NOMO-1 treated with DMSO at 0.1 percent for 48 hours (cell line): ENCODE data around the gene FBP1.
"Not testable (repeated sequence)": the region's sequence is repeated elsewhere in the genome, so short reads cannot be mapped to it uniquely, and the experiment has no call there.

Source experiments
- DNase-seq: peaks from one replicate; lab custom pipeline; 2025; ENCODE audit not compliant: unreplicated experiment; lab: John Stamatoyannopoulos, UW

Gene FBP1

DNA sequence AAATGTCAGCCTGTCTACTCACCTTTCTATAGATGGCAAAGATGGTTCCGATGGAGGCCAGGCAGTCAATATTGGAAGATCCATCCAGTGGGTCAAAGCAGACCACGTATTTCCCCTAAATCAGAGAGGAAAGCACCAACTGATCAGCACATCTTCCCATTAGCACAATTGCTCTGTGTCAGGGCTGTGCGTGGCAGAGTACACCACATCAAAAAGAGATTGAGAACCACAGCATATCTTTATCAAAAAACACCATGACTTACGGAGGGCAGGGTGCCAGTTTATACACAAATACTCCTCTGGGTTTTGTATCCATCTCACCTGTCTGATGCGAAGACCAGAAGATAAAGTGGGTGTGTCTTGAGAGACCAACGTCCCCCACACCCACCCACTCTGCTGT is 54.8 kb downstream of the FBP1 start:
- no peak for DNase-seq

DNA sequence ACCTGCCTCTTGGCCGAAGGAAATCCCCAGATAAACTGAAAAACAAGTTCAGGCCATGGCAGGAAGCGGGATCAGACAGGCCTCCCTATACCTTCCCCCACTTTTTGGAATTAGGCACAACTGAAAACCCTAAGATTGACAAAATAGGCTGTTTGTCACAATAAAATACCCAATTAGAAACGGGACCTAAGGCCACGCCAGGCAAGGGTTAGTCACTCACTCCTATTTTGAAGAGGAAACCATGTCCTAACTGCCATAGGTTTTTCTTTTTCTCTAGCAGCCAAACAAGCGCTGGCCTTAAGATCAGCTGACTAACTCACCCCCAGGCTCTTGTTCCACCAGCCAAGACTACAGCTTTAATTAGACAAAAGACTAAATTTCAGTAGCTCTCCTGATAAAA is 57.6 kb downstream of the FBP1 start:
- DNase-seq = no peak

DNA sequence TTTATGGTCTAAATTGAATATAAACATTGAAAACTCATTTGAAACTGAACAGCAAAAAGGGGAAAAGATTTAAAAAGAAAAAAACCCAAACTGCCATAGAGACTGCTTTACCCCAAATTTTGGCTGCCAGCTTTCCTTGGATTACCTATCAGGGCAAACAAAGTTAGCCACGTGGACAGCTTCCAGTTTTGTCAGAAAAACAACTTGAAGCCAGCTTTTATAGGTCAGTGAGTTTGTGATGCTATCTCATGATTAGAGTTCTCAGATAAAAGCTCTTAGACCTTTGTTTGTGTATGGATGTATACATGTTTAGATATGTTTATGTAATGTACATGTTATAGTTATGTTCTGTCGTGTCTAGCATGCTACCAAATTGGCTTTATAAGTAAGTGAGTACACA is 61.7 kb downstream of the FBP1 start:
- DNase-seq = no peak

DNA sequence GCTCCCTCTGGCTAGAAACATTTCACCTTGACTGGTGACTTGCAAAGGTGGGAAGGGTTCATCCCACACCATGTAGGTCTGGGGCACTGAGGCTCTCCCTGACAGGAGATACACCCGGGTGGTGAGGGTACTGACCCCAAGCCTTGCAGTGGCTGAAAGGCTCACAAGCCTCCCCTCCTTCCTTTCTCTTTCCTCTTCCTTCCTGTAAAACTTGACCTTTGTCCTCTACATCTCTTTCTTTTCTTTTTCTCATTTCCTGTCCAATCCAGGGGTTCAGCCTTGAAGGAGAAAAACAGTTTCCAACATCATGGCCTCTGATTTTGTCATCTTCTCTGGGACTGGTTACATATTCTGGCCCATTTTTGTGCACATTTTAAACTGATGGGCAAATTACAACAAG is 62.3 kb downstream of the FBP1 start:
- no peak for DNase-seq

DNA sequence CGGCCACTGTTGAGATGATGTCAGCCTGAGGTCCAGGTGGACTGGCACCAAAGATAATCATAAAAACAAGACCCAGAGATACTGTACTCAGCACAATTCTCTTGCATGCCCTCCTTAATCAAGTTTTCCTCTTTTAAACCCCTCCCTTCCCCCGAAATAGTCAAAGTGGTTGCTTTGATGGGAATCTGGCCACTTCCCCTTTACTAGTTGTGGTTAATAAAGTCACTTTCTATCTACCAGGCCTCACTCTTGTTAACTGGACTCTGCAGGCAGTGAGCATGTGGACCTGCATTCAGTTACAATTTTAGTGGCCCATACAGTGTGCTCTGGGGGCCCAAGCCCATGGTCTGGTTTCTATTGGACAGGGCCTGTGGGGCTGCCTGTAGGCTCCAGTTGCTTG is 63.2 kb downstream of the FBP1 start:
- DNase-seq = peak; percentile 59

DNA sequence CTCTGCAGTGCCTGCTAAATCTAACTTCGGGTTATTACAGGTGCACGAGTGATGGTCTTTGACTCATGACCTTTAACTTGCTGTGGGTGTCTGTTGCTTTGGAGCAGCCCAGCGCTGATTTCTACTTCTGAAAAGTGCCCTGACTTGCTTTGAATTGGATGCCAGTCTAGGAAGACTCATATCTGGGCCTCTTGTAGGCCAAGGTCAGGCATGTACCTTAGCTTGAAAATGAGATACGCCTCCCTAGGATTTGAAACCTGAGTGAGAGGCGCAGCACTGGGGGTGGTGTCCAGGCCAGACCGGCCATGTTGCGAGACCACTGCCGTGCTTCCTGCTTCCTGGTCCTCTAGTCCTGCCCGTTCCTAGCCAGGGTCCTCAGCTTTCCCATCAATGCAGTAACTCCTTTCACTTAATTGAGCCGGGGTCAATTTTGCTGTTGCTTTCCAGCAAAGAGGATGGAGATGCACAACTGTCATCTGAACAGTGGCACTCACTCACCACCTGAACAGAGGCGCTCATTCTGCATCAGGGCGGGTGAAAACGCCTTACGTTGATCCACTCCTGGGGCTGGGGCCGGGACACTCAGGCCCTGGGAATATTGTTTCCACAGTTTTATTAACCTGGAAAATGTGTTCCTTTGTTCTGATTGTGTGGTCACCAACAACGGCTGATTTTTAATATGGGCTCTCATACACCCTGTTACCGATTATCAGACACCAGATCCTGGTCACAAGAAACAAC is 70.2 kb downstream of the FBP1 start:
- no peak for DNase-seq

DNA sequence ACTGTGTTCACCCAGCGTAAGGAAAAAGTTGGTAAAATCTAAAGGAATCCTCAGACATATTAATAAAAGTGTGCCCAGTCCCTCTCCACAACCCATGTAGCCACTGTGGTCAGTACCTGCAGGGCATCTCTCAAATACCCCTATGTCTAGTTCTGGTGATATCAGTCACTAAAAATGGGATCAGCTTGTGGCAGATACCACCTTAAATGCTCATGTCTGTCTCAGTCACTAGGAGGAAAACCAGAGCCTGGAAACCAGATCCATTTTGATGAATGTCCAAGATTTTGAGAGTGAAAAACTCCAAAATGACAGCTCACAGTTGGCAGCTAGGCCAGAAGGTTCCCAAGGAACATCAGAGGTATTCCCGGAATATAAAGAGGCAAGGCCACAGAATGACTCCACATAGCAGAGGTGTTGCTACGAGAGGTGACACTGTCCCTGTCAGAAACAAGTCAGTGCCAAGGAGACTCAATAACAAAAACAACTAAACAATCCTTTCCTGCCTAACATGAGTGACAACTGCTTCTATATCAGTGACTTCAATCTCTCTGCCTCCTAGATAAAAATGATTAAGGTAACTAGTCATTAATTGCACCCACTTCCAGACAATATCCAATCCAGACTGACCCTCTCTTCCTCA is 70.9 kb downstream of the FBP1 start:
- DNase-seq = no peak

DNA sequence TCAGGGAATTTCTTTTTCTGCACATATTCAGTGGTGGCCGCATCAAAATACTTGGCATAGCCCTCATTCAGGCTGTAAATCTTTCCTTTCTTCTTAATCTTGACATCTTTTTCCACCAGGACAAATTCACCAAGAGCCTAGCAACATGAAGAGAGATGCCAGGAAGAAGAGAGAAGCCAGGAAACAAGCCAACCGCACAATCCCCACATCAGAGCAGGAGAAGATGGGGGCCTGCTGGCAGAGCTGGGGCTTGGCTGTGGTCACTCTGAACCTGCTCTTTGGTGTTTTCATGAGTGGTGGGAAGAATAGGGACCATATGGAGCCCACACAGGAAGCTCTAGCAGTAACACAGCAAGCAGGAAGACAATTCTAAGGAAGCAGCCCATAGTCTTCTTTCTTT is 72.0 kb downstream of the FBP1 start:
- no peak for DNase-seq

DNA sequence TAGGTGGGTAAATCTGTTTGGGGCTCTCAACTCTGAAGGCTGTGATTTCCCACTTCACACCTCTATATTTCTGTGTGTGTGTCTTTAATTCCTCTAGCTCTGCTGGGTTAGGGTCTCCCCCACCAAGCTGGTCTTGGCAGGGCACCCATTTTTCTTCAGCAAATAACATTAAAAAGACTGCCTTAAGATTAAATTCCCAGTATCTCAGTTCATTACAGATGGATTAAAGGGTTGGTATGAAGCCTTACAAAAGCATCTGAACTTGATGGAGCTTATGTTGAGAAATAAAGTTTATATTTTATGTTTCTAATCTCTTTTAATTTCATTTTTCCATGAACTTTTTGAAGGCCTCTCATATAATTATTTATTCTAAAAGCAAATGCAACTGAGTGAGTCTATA is 72.8 kb downstream of the FBP1 start:
- DNase-seq = no peak

DNA sequence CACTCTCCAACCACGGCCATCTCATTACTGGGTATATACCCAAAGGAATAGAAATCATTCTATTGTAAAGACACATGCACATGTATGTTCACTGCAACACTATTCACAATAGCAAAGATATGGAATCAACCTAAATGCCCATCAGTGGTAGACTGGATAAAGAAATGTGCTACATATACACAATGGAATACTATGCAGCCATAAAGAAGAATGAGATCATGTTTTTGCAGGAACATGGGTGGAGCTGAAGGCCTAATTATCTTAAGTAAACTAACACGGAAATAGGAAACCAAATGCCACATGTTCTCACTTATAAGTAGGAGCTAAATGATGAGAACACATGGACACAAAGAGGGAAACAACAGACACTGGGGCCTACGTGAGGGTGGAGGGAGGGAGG is 75.0 kb downstream of the FBP1 start:
- not testable (repeated sequence) for DNase-seq

DNA sequence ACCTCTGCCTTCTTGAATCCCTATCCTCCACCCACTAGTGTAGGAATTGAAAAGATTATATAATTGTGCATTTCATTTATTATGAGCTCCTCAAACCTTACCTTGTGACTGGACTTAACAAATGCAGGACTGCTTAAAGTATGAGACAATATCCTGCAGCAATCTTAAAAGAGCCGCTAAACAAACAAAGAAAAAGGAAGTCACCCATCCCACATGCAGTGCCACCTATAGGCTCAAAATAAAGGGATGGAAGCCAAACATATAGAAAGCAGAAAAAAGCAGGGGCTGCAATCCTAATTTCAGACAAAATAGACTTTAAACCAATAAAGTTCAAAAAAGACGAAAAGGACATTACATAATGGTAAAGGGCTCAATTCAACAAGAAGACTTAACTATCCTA is 75.8 kb downstream of the FBP1 start:
- peak; percentile 43 for DNase-seq

DNA sequence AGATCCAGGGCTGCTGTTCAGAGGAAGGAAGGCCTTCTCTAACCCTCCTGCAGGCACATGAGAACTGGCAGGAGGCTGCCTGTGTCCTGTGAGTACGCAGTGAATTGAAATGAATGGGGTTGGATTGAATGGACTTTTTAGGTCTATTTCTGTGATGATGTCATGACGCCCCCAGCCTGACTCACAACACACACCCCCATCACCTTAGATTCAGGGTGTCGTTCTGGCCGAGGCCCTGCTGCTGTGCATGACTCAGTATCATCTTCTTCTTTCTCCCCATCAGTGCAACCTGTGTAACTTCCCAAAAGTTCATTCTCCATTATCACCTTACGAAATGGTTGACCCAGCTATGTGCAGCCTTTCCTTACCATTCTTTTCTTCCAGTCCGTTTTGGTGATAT is 79.1 kb downstream of the FBP1 start:
- DNase-seq = no peak

DNA sequence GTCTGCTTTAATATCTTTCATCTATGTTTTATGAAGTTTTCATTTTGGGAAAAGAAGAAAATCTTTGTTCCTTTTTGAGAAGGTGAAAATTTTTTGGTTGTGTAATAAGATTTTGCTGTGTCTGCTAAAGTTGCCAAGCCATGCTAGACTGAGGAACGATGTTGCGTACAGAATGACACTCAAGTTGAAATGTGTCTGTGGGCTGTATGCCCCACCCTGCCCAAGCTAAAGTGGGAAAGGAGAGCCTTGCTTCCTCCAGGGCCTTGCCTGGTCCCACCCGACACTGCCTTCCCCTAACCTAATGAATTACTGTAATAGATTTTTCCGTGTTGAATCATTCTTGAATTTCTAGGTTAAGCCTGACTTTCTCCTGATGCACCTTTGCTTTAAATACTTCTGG is 81.9 kb downstream of the FBP1 start:
- no peak for DNase-seq

DNA sequence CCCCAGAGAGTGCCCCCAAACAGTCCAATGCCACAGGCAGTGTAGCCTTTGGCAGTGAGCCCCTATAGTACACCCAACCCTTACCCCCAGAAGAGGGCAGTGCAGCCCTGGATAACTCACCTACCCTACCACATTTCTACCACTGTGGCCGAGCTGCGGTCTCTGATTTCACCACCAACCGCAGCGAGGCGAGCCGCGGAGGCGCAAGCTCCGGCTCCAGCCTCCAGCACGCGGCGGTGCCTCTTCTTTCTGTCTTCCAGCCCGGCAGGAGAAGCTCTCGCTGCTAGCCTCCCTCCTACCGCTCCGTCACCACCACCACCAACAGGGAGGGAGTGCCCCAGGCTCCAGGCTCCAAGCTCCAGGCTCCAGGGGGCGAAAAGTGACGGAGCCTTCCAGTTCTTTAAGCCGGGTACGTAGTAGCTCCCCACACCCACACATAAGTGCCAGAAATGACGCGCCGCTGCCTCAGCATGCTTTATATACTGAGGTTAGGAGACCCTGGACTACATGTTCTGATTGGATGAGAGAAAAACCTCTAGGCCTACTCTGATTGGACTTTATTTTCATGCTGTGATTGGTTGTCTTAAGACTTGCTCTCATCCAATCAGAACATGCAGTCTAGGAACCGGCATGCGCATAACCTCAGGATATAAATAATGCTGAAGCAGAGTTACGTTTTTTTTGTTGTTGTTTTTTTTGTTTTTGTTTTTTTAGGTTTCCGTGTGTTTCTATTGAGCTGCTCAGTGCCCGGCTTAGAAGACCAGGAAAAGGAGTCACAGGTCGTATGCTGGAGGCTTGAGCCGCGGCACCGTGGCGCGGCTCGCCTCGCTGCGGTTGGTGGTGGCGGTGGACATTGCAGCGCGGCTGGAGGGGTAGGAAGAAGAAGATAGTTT is 84.6 kb downstream of the FBP1 start, which contains the start of gene PCAT7:
Gene PCAT7 (plus strand): TSS at position 645 of the 893 bp plus-strand sequence.
- DNase-seq = peak; percentile 83

DNA sequence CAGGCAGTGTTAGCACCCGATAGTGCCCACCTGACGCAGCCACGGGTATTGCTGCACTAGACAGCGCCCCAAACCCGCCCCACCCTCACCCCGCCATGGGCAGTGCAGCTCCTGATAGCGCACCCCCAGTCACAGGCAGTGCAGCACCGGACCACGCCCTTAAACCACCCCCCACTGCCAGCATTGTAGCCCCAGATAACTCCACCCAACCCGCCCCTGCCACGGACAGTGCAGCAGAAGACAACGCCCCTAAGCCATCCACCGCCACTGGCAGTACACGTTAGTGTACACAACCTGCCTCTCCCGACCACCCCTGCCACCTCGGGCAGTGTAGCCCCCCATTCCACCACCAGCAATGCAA is 85.3 kb downstream of the FBP1 start:
- no peak for DNase-seq
